ENCODE results near the gene ITPRID1.
"Not testable (repeated sequence)": the region's sequence is repeated elsewhere in the genome, so short reads cannot be mapped to it uniquely, and the experiment has no call there.

Gene ITPRID1

DNA sequence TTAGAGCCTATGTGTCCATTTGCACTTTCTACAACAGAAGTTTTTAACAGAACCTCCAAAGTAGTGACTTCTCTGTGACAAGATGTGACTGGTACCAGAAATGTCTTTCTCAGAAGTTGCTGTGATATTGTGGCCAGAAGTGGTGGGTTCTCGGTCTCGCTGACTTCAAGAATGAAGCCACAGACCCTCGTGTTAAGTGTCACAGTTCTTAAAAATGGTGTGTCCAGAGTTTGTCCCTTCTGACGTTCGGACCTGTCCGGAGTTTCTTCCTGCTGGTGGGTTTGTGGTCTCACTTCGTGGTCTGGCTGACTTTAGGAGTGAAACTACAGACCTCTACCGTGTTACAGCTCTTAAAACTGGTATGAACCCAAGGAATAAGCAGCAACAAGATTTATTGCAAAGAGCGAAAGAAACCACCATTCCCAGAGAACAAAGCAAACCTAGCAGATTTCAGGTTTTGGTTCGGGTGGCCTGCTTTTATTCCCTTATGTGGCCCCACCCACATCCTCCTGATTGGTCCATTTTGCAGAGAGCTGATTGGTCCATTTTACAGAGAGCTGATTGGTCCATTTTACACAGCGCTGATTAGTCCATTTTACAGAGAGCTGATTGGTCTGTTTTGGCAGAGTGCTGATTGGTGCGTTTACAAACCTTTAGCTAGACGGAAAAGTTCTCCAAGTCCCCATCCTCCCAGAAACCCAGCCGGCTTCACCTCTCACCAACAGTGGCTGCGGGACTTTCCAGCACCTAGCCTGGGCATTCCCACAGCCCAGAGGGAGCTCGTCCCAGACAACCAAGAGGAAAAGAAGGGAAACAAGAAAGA is 3.0 kb downstream of the ITPRID1 start:
- no peak for DNase-seq (ENCODE audit: low read depth)

DNA sequence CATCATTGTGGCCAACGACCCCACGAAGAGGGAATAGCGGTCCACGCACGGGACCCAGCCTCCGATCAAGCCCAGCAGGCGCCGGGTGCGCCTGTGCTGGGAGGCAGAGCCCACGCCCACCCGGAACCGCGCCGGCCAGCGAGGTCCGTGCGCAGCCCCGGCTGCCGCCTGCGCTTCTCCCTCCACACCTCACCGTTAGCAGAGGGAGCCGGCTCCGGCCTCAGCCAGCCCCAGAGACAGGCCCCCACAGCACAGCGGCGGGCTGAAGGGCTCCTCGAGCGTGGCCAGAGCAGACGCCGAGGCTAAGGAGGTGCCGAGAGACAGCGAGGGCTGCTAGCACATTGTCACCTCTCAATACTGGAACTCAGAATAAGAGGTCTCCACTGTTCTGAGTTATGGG is 3.6 kb downstream of the ITPRID1 start:
- no peak for DNase-seq (ENCODE audit: low read depth)

- DNase-seq (ENCODE audit: low read depth) = no peak
Measured at GRCh38 chr7:31518766-31519165, 4.9 kb downstream of the ITPRID1 start.

- DNase-seq (ENCODE audit: low read depth) = no peak
Measured at GRCh38 chr7:31521336-31522010, 7.6 kb downstream of the ITPRID1 start.

DNA sequence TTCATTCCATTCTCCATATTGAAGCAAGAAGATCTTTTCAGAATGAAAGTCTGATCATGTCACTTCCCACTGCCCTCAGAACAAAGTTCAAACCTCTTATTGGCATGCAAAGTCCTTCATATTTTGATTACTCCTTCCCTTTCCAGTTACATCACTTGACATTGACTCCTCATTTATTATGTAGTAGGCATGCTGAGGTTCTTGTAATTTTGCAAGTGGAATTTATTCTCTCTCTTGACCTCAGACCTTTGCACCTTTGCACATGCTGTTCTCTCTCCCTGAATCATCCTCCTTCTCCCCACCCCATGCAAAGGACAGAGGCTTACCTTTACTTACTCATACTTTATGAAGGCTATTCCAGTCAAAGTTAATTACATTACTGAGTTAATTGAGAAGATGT is 13.0 kb downstream of the ITPRID1 start:
- DNase-seq (ENCODE audit: low read depth) = no peak

GRCh38 chr7:31529103-31529502 is 15.2 kb downstream of the ITPRID1 start:
- no peak for DNase-seq (ENCODE audit: low read depth)

DNA sequence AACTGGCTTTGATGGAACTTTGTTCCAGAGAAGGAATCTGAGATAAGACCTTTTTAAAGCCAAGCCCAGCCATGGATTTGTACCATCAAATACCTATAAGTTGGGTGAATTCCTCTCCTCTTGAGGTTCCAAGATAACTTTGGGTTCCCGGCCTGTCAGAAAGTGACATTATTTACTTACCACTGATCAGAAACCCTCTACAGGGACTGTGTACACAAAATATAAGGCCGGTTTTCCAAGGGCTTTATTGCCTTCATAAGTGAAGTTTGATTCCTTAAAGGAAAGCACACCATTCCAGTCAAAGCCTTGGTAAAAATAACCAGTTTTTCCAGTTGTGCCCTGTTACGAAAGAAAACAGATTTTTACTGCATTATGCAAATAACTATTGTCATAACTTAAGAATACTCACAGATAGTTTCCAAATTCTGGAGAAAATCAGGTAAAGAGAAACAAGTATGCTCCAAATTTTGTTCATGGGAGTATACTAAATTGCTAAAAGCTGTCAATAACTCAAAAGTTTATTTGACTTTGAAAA is 26.8 kb downstream of the ITPRID1 start:
- DNase-seq (ENCODE audit: low read depth) = not testable (repeated sequence)

GRCh38 chr7:31545549-31545948 is 31.7 kb downstream of the ITPRID1 start:
- DNase-seq (ENCODE audit: low read depth) = no peak

- no peak for DNase-seq (ENCODE audit: low read depth)
Measured at GRCh38 chr7:31549611-31550010, 35.7 kb downstream of the ITPRID1 start.

- DNase-seq (ENCODE audit: low read depth) = no peak
Measured at GRCh38 chr7:31550432-31550831, 36.5 kb downstream of the ITPRID1 start.

GRCh38 chr7:31553661-31554081 is 39.8 kb downstream of the ITPRID1 start:
- DNase-seq (ENCODE audit: low read depth) = no peak

GRCh38 chr7:31562002-31562401 is 48.1 kb downstream of the ITPRID1 start:
- no peak for DNase-seq (ENCODE audit: low read depth)

GRCh38 chr7:31563522-31563921 is 49.6 kb downstream of the ITPRID1 start:
- no peak for DNase-seq (ENCODE audit: low read depth)

DNA sequence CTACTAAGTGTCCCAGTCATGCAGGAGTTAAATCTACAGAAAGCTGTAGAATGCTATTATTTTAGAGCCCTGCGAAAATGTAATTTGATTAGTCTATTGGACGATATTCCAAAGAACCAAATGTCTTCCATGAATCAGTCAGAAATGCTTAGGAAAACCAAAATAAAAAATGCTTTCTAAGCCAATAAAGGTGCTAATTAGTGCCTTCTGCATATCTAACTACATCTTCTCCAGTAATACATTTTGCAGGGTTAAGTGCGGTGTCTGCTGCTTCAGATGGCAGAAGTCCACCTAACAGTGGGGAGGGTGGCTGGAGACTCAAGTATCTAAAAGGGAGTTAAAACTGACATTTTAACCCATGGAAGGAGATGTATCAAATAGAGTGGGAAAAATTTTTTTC is 50.1 kb downstream of the ITPRID1 start:
- no peak for DNase-seq (ENCODE audit: low read depth)

GRCh38 chr7:31564661-31565060 is 50.8 kb downstream of the ITPRID1 start:
- no peak for DNase-seq (ENCODE audit: low read depth)

GRCh38 chr7:31569528-31569927 is 55.6 kb downstream of the ITPRID1 start:
- no peak for DNase-seq (ENCODE audit: low read depth)

DNA sequence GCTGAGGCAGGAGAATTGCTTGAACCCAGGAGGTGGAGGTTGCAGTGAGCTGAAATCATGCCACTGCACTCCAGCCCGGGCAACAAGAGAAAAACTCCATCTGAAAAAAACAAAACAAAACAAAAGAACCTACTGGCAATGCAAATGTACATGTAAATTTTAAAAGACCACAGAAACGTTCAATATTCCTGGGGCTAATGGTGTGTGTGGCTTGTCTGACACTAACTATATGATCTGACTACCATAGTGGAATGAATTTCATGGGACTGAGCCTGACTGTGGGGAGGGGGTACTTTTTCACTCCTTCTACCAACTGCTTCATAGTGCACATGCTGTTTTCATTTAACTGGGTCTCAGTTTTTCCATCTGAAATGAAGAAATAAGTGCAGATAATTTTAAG is 69.6 kb downstream of the ITPRID1 start:
- no peak for DNase-seq (ENCODE audit: low read depth)

- DNase-seq (ENCODE audit: low read depth) = no peak
Measured at GRCh38 chr7:31583942-31584341, 70.1 kb downstream of the ITPRID1 start.

DNA sequence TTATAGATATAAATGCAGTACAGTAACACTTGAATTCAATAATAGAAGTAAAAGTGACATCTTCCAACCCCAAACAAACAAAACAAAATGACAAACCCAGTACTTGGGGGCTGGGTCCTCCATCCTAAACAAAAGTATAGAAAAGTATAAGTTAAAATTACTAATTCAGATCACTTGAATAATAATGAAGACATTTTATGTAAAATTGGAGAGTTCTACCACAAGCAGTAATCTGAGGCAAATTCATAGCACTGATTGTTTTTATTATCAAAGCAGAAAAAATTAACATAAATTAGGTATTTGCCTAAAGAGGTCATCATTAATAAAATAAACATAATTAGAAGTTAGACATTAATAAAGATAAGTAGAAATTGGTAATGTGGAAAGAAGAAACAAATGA is 81.5 kb downstream of the ITPRID1 start:
- no peak for DNase-seq (ENCODE audit: low read depth)

DNA sequence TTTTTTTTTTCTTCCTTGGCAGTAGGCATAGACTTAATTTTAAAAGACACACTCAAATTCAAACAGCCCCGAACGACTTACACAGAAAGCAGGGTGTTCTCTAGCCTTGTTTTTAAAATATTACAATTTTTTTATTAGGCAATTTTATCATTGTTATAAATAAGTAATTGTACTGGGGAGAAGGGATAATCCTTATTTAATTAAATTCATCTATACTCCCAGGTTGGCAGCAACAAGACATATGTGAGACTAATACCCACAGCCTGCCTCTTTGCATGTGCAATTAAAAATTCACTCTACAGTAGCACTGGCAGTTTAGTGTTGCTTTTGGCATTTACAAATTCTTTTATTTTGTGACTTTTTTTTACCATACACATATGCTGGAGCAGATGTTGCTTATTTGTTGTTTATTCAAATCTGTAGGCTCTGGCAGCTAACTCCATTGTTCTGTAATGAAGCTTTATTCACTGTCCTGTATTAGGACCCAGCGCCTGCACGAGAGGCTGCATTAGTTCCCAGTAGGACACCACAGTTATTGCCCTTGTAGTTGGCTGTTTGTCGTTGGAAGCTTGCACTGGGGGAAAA is 88.2 kb downstream of the ITPRID1 start:
- no peak for DNase-seq (ENCODE audit: low read depth)

DNA sequence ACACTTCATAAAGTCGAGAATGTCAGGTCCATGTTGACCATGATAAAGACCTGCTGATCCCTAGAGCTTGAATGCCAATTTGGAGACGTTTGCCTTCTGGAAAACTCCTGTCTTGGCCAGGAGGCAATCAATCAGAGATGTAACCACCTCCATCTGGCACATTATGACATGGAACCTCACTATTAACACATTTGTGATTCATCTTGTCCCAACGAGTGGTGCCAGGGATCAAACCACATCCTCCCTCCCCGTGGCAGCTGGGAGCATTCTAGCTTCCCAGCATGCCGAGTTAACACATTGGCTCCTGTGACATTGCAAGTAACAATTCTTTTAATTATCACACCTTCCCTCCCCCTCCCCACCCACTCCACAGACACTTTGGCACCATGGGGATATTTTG is 89.2 kb downstream of the ITPRID1 start:
- DNase-seq (ENCODE audit: low read depth) = no peak

- DNase-seq (ENCODE audit: low read depth) = no peak
Measured at GRCh38 chr7:31613604-31614003, 99.7 kb downstream of the ITPRID1 start.

- DNase-seq (ENCODE audit: low read depth) = no peak
Measured at GRCh38 chr7:31633467-31633866, 119.6 kb downstream of the ITPRID1 start.
